HEK293 (cell line): Measurements from ENCODE around the gene C2CD2L.

Experiments
- CTCF ChIA-PET: fragments of 350-600 bp; formaldehyde crosslinking; extraction: SDS; loops from one replicate; lab custom pipeline; 2021; ENCODE audit warnings: antibody characterized with exemption; lab: Yijun Ruan, JAX
- POLR2A ChIA-PET: fragments of 300-600 bp; formaldehyde crosslinking; extraction: SDS; loops from one replicate; lab custom pipeline; 2020; ENCODE audit warnings: antibody characterized with exemption, inconsistent platforms; lab: Yijun Ruan, JAX
- H3K27ac ChIP-seq: fragments of 200-500 bp; sonication (Bioruptor generic); 2 replicates; pipeline ENCODE4 v1.5.1; 2014; ENCODE audit warnings: low read depth, low read length, control low read depth, inconsistent platforms; ENCODE audit errors: extremely low read depth
- H3K36me3 ChIP-seq, 2 experiments: fragments of 200-500 bp in 1 of 2; sonication (Bioruptor generic) in 1 of 2; 1 replicate in 1 of 2; 2 replicates in 1 of 2; pipeline ENCODE4 v1.5.1; 2014 to 2017; ENCODE audit warnings: inconsistent platforms in 2 of 2, low read length in 2 of 2; ENCODE audit not compliant: control insufficient read depth in 2 of 2, insufficient read depth in 1 of 2
- H3K4me1 ChIP-seq: fragments of 200-500 bp; sonication (Bioruptor generic); 2 replicates; pipeline ENCODE4 v1.5.1; 2014; ENCODE audit warnings: mild to moderate bottlenecking, low read length, inconsistent platforms; ENCODE audit not compliant: control insufficient read depth, insufficient read depth
- H3K4me3 ChIP-seq: 2 replicates; pipeline ENCODE4 v1.5.1; 2011; ENCODE audit warnings: low read depth, mild to moderate bottlenecking, control low read depth, low read length, moderate library complexity
- H3K9me3 ChIP-seq: fragments of 200-500 bp; sonication (Bioruptor generic); 2 replicates; pipeline ENCODE4 v1.5.1; 2014; ENCODE audit warnings: low read depth, low read length, inconsistent platforms; ENCODE audit not compliant: control insufficient read depth, insufficient read depth
- HOXD13 ChIP-seq: sonication (generic); formaldehyde crosslinking; IDR thresholded peaks from 2 replicates; pipeline ENCODE4 v1.8.0; 2022; ENCODE audit warnings: missing genetic modification reagents, borderline replicate concordance
- KLF1 ChIP-seq: fragments of 450-650 bp; formaldehyde crosslinking; IDR thresholded peaks from 2 replicates; pipeline ENCODE4 v1.5.1; 2016; ENCODE audit warnings: missing biosample characterization, missing genetic modification characterization
- KLF9 ChIP-seq: fragments of 450-650 bp; formaldehyde crosslinking; IDR thresholded peaks from 2 replicates; pipeline ENCODE4 v1.5.1; 2016; ENCODE audit warnings: missing biosample characterization, missing genetic modification characterization, low read depth
- TCF7L2 ChIP-seq: IDR thresholded peaks from 2 replicates; pipeline ENCODE4 v1.6.1; 2011; ENCODE audit warnings: low read depth, mild to moderate bottlenecking, inconsistent platforms, low read length, moderate library complexity, borderline replicate concordance
- TRIM28 ChIP-seq: IDR thresholded peaks from 2 replicates; pipeline ENCODE4 v1.6.1; 2011; ENCODE audit warnings: low read length, control low read depth, borderline replicate concordance
- ZEB2 ChIP-seq: fragments of 450-650 bp; formaldehyde crosslinking; IDR thresholded peaks from 2 replicates; pipeline ENCODE4 v1.5.1; 2016; ENCODE audit warnings: missing biosample characterization, missing genetic modification characterization
- ZNF10 ChIP-seq: fragments of 450-650 bp; formaldehyde crosslinking; IDR thresholded peaks from 2 replicates; pipeline ENCODE4 v1.5.1; 2017; ENCODE audit warnings: missing biosample characterization, missing genetic modification characterization
- ZNF132 ChIP-seq: fragments of 450-650 bp; formaldehyde crosslinking; IDR thresholded peaks from 2 replicates; pipeline ENCODE4 v1.5.1; 2017; ENCODE audit warnings: missing biosample characterization, missing genetic modification characterization, borderline replicate concordance
- ZNF19 ChIP-seq: fragments of 450-650 bp; formaldehyde crosslinking; IDR thresholded peaks from 2 replicates; pipeline ENCODE4; 2016; ENCODE audit warnings: missing biosample characterization, missing genetic modification characterization, low read depth
- ZNF24 ChIP-seq: fragments of 450-650 bp; formaldehyde crosslinking; IDR thresholded peaks from 2 replicates; pipeline ENCODE4 v1.5.1; 2016; ENCODE audit warnings: missing biosample characterization, missing genetic modification characterization
- ZNF335 ChIP-seq: fragments of 450-650 bp; formaldehyde crosslinking; conservative IDR thresholded peaks from 2 replicates; pipeline ENCODE4 v1.5.1; 2016; ENCODE audit warnings: missing biosample characterization, missing genetic modification characterization
- ZNF48 ChIP-seq: fragments of 450-650 bp; formaldehyde crosslinking; IDR thresholded peaks from 2 replicates; pipeline ENCODE4 v1.5.1; 2016; ENCODE audit warnings: missing biosample characterization, missing genetic modification characterization
- ZNF521 ChIP-seq: fragments of 450-650 bp; formaldehyde crosslinking; IDR thresholded peaks from 2 replicates; pipeline ENCODE4 v1.5.1; 2017; ENCODE audit warnings: missing biosample characterization, mild to moderate bottlenecking, missing genetic modification characterization
- ZNF585B ChIP-seq: fragments of 450-650 bp; formaldehyde crosslinking; IDR thresholded peaks from 2 replicates; pipeline ENCODE4 v1.5.1; 2016; ENCODE audit warnings: missing biosample characterization, missing genetic modification characterization
- ZNF596 ChIP-seq: fragments of 450-650 bp; IDR thresholded peaks from 2 replicates; pipeline ENCODE4 v1.5.0; 2018; ENCODE audit warnings: missing biosample characterization, mild to moderate bottlenecking, missing genetic modification characterization, moderate library complexity
- ZNF621 ChIP-seq: fragments of 450-650 bp; formaldehyde crosslinking; IDR thresholded peaks from 2 replicates; pipeline ENCODE4 v1.5.1; 2017; ENCODE audit warnings: missing biosample characterization, missing genetic modification characterization
- ZNF624 ChIP-seq: fragments of 450-650 bp; formaldehyde crosslinking; IDR thresholded peaks from 2 replicates; pipeline ENCODE4 v1.5.1; 2017; ENCODE audit warnings: missing biosample characterization, missing genetic modification characterization
- ZNF677 ChIP-seq: fragments of 450-650 bp; IDR thresholded peaks from 2 replicates; pipeline ENCODE4 v1.5.0; 2018; ENCODE audit warnings: missing biosample characterization, mild to moderate bottlenecking, missing genetic modification characterization, moderate library complexity
- ZSCAN16 ChIP-seq: fragments of 450-650 bp; formaldehyde crosslinking; IDR thresholded peaks from 2 replicates; pipeline ENCODE4 v1.5.1; 2016; ENCODE audit warnings: missing biosample characterization, missing genetic modification characterization
- TF ChIP-seq, protein P1 (sequence below): fragments of 450-650 bp; formaldehyde crosslinking; IDR thresholded peaks from 2 replicates; pipeline ENCODE4 v1.5.1; 2016; ENCODE audit warnings: missing biosample characterization, missing genetic modification characterization
- TF ChIP-seq, protein P2 (sequence below): fragments of 450-650 bp; formaldehyde crosslinking; IDR thresholded peaks from 2 replicates; pipeline ENCODE4 v1.5.1; 2016; ENCODE audit warnings: missing biosample characterization, missing genetic modification characterization, borderline replicate concordance
- TF ChIP-seq, protein P3 (sequence below): fragments of 450-650 bp; formaldehyde crosslinking; IDR thresholded peaks from 2 replicates; pipeline ENCODE4 v1.5.1; 2016; ENCODE audit warnings: missing biosample characterization, missing genetic modification characterization
- TF ChIP-seq, protein P4 (sequence below): fragments of 450-650 bp; formaldehyde crosslinking; IDR thresholded peaks from 2 replicates; pipeline ENCODE4 v1.5.1; 2016; ENCODE audit warnings: missing biosample characterization, missing genetic modification characterization
- TF ChIP-seq, protein P5 (sequence below): fragments of 450-650 bp; formaldehyde crosslinking; IDR thresholded peaks from 2 replicates; pipeline ENCODE4 v1.5.1; 2017; ENCODE audit warnings: missing biosample characterization, missing genetic modification characterization

The C2CD2L gene

DNA sequence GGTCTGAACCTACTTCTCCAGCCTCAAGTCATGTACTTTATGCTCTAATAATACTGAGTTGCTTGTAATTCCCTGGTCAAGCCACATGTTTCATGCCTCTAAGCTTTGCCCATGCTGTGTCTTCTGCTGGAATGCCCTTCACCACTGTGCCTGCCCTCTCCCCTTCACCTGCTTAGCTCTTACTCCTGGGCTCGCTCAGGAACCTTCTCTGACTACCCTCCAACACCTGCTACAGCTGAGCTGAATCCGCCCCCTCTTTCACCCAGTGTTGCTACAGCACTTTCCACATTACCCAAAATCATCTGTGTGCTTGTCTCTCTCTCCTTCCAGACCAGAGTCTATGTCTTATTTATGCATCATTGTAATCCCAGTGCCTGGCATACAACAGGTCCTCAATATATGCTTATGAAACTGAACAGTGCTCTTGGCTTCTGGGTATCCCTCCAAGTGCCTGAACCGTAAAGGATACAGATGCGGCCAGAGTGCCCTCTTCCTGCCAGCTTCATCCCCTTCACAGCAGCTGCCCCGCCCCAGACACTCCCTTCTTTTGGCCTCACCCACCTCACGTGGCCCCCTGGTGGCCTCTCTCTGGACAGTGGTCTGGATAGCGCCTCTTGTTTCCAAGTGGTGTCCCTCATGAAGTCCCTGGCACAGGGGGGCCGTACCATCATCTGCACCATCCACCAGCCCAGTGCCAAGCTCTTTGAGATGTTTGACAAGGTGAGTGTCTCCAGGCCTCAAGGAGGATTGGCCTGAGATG is 48.8 kb downstream of the C2CD2L start:
- POLR2A ChIA-PET = interaction anchor here (1.1 kb wide), 1 partner anchor 34 kb away, joined by 4 read pairs; the partner anchor contains the start of gene HINFP
- CTCF ChIA-PET = interaction anchor here (0.6 to 2.0 kb wide), 7 partner anchors 11 to 75 kb away, joined by 3 to 8 read pairs (median 4); no protein-coding TSS in a partner anchor
- no peak for TF ChIP-seq ZNF19 (tag by site-specific recombination)
- no peak for TF ChIP-seq ZEB2 (tag by site-specific recombination)
- TF ChIP-seq ZNF335 (tag by site-specific recombination) = 0 out of 2 replicates have a peak, but pooled peaks have one; percentile 26
- no peak for TF ChIP-seq TRIM28
- TF ChIP-seq ZNF48 = no peak
- no peak for TF ChIP-seq ZNF677 (tag by site-specific recombination)
- TF ChIP-seq ZNF10 (tag by site-specific recombination) = peak; percentile 86; the same call in 1 of the 2 replicates
- no peak for TF ChIP-seq KLF9 (tag by site-specific recombination)
- TF ChIP-seq, protein P1, sequence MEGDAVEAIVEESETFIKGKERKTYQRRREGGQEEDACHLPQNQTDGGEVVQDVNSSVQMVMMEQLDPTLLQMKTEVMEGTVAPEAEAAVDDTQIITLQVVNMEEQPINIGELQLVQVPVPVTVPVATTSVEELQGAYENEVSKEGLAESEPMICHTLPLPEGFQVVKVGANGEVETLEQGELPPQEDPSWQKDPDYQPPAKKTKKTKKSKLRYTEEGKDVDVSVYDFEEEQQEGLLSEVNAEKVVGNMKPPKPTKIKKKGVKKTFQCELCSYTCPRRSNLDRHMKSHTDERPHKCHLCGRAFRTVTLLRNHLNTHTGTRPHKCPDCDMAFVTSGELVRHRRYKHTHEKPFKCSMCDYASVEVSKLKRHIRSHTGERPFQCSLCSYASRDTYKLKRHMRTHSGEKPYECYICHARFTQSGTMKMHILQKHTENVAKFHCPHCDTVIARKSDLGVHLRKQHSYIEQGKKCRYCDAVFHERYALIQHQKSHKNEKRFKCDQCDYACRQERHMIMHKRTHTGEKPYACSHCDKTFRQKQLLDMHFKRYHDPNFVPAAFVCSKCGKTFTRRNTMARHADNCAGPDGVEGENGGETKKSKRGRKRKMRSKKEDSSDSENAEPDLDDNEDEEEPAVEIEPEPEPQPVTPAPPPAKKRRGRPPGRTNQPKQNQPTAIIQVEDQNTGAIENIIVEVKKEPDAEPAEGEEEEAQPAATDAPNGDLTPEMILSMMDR (tag by site-specific recombination) = peak; percentile 80
- TF ChIP-seq HOXD13 = no peak
- TF ChIP-seq ZNF585B (tag by site-specific recombination) = no peak
- TF ChIP-seq KLF1 = 0 out of 2 replicates have a peak, but pooled peaks have one; percentile 21
- TF ChIP-seq, protein P2, sequence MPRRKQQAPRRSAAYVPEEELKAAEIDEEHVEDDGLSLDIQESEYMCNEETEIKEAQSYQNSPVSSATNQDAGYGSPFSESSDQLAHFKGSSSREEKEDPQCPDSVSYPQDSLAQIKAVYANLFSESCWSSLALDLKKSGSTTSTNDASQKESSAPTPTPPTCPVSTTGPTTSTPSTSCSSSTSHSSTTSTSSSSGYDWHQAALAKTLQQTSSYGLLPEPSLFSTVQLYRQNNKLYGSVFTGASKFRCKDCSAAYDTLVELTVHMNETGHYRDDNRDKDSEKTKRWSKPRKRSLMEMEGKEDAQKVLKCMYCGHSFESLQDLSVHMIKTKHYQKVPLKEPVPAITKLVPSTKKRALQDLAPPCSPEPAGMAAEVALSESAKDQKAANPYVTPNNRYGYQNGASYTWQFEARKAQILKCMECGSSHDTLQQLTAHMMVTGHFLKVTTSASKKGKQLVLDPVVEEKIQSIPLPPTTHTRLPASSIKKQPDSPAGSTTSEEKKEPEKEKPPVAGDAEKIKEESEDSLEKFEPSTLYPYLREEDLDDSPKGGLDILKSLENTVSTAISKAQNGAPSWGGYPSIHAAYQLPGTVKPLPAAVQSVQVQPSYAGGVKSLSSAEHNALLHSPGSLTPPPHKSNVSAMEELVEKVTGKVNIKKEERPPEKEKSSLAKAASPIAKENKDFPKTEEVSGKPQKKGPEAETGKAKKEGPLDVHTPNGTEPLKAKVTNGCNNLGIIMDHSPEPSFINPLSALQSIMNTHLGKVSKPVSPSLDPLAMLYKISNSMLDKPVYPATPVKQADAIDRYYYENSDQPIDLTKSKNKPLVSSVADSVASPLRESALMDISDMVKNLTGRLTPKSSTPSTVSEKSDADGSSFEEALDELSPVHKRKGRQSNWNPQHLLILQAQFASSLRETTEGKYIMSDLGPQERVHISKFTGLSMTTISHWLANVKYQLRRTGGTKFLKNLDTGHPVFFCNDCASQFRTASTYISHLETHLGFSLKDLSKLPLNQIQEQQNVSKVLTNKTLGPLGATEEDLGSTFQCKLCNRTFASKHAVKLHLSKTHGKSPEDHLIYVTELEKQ (tag by site-specific recombination) = no peak
- no peak for TF ChIP-seq TCF7L2
- TF ChIP-seq, protein P3, sequence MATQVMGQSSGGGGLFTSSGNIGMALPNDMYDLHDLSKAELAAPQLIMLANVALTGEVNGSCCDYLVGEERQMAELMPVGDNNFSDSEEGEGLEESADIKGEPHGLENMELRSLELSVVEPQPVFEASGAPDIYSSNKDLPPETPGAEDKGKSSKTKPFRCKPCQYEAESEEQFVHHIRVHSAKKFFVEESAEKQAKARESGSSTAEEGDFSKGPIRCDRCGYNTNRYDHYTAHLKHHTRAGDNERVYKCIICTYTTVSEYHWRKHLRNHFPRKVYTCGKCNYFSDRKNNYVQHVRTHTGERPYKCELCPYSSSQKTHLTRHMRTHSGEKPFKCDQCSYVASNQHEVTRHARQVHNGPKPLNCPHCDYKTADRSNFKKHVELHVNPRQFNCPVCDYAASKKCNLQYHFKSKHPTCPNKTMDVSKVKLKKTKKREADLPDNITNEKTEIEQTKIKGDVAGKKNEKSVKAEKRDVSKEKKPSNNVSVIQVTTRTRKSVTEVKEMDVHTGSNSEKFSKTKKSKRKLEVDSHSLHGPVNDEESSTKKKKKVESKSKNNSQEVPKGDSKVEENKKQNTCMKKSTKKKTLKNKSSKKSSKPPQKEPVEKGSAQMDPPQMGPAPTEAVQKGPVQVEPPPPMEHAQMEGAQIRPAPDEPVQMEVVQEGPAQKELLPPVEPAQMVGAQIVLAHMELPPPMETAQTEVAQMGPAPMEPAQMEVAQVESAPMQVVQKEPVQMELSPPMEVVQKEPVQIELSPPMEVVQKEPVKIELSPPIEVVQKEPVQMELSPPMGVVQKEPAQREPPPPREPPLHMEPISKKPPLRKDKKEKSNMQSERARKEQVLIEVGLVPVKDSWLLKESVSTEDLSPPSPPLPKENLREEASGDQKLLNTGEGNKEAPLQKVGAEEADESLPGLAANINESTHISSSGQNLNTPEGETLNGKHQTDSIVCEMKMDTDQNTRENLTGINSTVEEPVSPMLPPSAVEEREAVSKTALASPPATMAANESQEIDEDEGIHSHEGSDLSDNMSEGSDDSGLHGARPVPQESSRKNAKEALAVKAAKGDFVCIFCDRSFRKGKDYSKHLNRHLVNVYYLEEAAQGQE (tag by site-specific recombination) = no peak
- TF ChIP-seq ZNF132 (tag by site-specific recombination) = no peak
- no peak for TF ChIP-seq ZNF621 (tag by site-specific recombination)
- TF ChIP-seq ZNF624 (tag by site-specific recombination) = no peak
- no peak for TF ChIP-seq ZNF596 (tag by site-specific recombination)
- TF ChIP-seq, protein P4, sequence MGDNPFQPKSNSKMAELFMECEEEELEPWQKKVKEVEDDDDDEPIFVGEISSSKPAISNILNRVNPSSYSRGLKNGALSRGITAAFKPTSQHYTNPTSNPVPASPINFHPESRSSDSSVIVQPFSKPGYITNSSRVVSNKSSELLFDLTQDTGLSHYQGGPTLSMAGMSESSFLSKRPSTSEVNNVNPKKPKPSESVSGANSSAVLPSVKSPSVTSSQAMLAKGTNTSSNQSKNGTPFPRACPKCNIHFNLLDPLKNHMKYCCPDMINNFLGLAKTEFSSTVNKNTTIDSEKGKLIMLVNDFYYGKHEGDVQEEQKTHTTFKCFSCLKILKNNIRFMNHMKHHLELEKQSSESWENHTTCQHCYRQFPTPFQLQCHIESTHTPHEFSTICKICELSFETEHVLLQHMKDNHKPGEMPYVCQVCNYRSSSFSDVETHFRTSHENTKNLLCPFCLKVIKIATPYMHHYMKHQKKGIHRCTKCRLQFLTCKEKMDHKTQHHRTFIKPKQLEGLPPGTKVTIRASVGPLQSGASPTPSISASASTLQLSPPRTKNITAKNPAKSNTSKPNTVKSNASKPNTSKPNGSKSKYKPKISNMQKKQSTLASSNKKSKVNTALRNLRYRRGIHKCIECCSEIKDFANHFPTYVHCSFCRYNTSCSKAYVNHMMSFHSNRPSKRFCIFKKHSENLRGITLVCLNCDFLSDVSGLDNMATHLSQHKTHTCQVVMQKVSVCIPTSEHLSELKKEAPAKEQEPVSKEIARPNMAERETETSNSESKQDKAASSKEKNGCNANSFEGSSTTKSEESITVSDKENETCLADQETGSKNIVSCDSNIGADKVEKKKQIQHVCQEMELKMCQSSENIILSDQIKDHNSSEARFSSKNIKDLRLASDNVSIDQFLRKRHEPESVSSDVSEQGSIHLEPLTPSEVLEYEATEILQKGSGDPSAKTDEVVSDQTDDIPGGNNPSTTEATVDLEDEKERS = no peak
- no peak for TF ChIP-seq ZSCAN16
- no peak for TF ChIP-seq ZNF521
- TF ChIP-seq, protein P5, sequence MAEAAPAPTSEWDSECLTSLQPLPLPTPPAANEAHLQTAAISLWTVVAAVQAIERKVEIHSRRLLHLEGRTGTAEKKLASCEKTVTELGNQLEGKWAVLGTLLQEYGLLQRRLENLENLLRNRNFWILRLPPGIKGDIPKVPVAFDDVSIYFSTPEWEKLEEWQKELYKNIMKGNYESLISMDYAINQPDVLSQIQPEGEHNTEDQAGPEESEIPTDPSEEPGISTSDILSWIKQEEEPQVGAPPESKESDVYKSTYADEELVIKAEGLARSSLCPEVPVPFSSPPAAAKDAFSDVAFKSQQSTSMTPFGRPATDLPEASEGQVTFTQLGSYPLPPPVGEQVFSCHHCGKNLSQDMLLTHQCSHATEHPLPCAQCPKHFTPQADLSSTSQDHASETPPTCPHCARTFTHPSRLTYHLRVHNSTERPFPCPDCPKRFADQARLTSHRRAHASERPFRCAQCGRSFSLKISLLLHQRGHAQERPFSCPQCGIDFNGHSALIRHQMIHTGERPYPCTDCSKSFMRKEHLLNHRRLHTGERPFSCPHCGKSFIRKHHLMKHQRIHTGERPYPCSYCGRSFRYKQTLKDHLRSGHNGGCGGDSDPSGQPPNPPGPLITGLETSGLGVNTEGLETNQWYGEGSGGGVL (tag by site-specific recombination) = no peak
- TF ChIP-seq ZNF24 = no peak

More for the DNA sequence above, 48.8 kb downstream of the C2CD2L start:
- H3K4me3 ChIP-seq = no peak overlapping the region
- peaks cover 0 to 25% of the 10 kb centered on the region in 2 experiments; a peak in 1 of 3 replicates for H3K36me3 ChIP-seq
- no peaks in the 10 kb centered on the region for H3K4me1 ChIP-seq
- H3K27ac ChIP-seq = no peak overlapping the region
- no peaks in the 10 kb centered on the region for H3K9me3 ChIP-seq
